Sigmoid colon (tissue), 4 donors: ENCODE data around the gene METRN.

ENCODE experiments used
- CTCF ChIP-seq, 4 experiments: fragments of 450-650 bp in 3 of 4; fragments of 200-600 bp in 1 of 4; IDR thresholded peaks; one replicate each; pipeline ENCODE4 v1.5.1; 2016 to 2019; ENCODE audit warnings: antibody characterized with exemption in 4 of 4, mild to moderate bottlenecking in 3 of 4, moderate library complexity in 2 of 4
- POLR2A ChIP-seq, 2 donors: fragments of 450-650 bp; IDR thresholded peaks; one replicate each; pipeline ENCODE4 v1.6.1; 2016; ENCODE audit warnings: antibody characterized with exemption in 2 of 2, mild to moderate bottlenecking in 2 of 2, moderate library complexity in 2 of 2
- POLR2AphosphoS5 ChIP-seq, 4 donors: sonication (generic); formaldehyde crosslinking; IDR thresholded peaks; one replicate each; pipeline ENCODE4 v1.6.1; 2017; ENCODE audit warnings: antibody characterized with exemption in 4 of 4

GRCh38 chr16:669666-670065 is 45.3 kb upstream of the METRN start:
- TF ChIP-seq POLR2AphosphoS5 (IDR thresholded peaks at IDR 0.05) (no peak), CTCF (IDR thresholded peaks at IDR 0.05) (no peak), POLR2A (IDR thresholded peaks at IDR 0.05) (no peak)
